HepG2 (cell line): ENCODE data around the gene CD151. TPM values are rescaled to one million over a fixed set of nuclear protein-coding genes. Genes with fewer than 3 reads are reported as not detected.
A peak's percentile ranks its signal among the peaks of the same experiment; 100 is the strongest.

ENCODE experiments used
- ATF7-NPFF ChIP-seq: sonication (generic); formaldehyde crosslinking; IDR thresholded peaks from 2 replicates; pipeline ENCODE4 v1.8.1; 2023; ENCODE audit warnings: mild to moderate bottlenecking, low read depth, missing genetic modification reagents, moderate library complexity
- HMG20B ChIP-seq: conservative IDR thresholded peaks from 2 replicates; pipeline ENCODE4 v1.6.1; 2016; ENCODE audit warnings: missing genetic modification reagents, missing compliant biosample characterization
- IRF9 ChIP-seq: sonication (generic); formaldehyde crosslinking; IDR thresholded peaks from 2 replicates; pipeline ENCODE4 v1.8.0; 2022; ENCODE audit warnings: missing genetic modification reagents, mild to moderate bottlenecking, borderline replicate concordance
- KDM3A ChIP-seq: IDR thresholded peaks from 2 replicates; pipeline ENCODE4 v1.6.1; 2018; ENCODE audit warnings: low read depth, missing compliant biosample characterization
- MAFG ChIP-seq: sonication (generic); formaldehyde crosslinking; IDR thresholded peaks from 2 replicates; pipeline ENCODE4 v1.5.1; 2020; ENCODE audit warnings: mild to moderate bottlenecking, missing genetic modification reagents
- NFYC ChIP-seq: IDR thresholded peaks from 2 replicates; pipeline ENCODE4 v1.6.1; 2016; ENCODE audit warnings: missing genetic modification reagents, missing compliant biosample characterization
- NRL ChIP-seq: sonication (generic); formaldehyde crosslinking; IDR thresholded peaks from 2 replicates; pipeline ENCODE4 v1.5.0; 2020; ENCODE audit warnings: missing genetic modification reagents, mild to moderate bottlenecking, moderate library complexity, borderline replicate concordance
- RXRA ChIP-seq: sonication (generic); formaldehyde crosslinking; IDR thresholded peaks from 2 replicates; pipeline ENCODE4 v1.5.1; 2020; ENCODE audit warnings: missing genetic modification reagents
- XBP1 ChIP-seq: sonication (generic); formaldehyde crosslinking; IDR thresholded peaks from 2 replicates; pipeline ENCODE4 v1.5.0; 2020; ENCODE audit warnings: missing genetic modification reagents
- ZBED4 ChIP-seq: sonication (generic); formaldehyde crosslinking; IDR thresholded peaks from 2 replicates; pipeline ENCODE4 v1.4.0; 2020; ENCODE audit warnings: missing genetic modification reagents, borderline replicate concordance
- ZBTB46 ChIP-seq: sonication (generic); formaldehyde crosslinking; IDR thresholded peaks from 2 replicates; pipeline ENCODE4 v1.4.0; 2020; ENCODE audit warnings: mild to moderate bottlenecking, missing genetic modification reagents, borderline replicate concordance
- ZBTB8A ChIP-seq: sonication (generic); formaldehyde crosslinking; IDR thresholded peaks from 2 replicates; pipeline ENCODE4 v1.4.0; 2020; ENCODE audit warnings: mild to moderate bottlenecking, low read depth, missing genetic modification reagents, borderline replicate concordance
- ZIK1 ChIP-seq: sonication (generic); formaldehyde crosslinking; IDR thresholded peaks from 2 replicates; pipeline ENCODE4 v1.5.0; 2020; ENCODE audit warnings: mild to moderate bottlenecking, low read depth, missing genetic modification reagents, borderline replicate concordance
- ZNF234 ChIP-seq: sonication (generic); formaldehyde crosslinking; conservative IDR thresholded peaks from 2 replicates; pipeline ENCODE4 v1.5.1; 2020; ENCODE audit warnings: mild to moderate bottlenecking, missing genetic modification reagents
- ZNF33A ChIP-seq: sonication (generic); formaldehyde crosslinking; IDR thresholded peaks from 2 replicates; pipeline ENCODE4 v1.5.1; 2020; ENCODE audit warnings: missing genetic modification reagents, mild to moderate bottlenecking, moderate library complexity, borderline replicate concordance
- ZNF44 ChIP-seq: sonication (generic); formaldehyde crosslinking; IDR thresholded peaks from 2 replicates; pipeline ENCODE4 v1.5.1; 2020; ENCODE audit warnings: mild to moderate bottlenecking, missing genetic modification reagents
- ZNF552 ChIP-seq: sonication (generic); formaldehyde crosslinking; IDR thresholded peaks from 2 replicates; pipeline ENCODE4 v1.9.0; 2022; ENCODE audit warnings: missing genetic modification reagents, mild to moderate bottlenecking, borderline replicate concordance
- ZNF562 ChIP-seq: sonication (generic); formaldehyde crosslinking; IDR thresholded peaks from 2 replicates; pipeline ENCODE4 v1.8.0; 2022; ENCODE audit warnings: missing genetic modification reagents, borderline replicate concordance
- ZNF607 ChIP-seq: sonication (generic); formaldehyde crosslinking; IDR thresholded peaks from 2 replicates; pipeline ENCODE4 v1.5.1; 2020; ENCODE audit warnings: missing genetic modification reagents, mild to moderate bottlenecking, borderline replicate concordance
- ZNF619 ChIP-seq: sonication (generic); formaldehyde crosslinking; IDR thresholded peaks from 2 replicates; pipeline ENCODE4 v1.4.0; 2020; ENCODE audit warnings: mild to moderate bottlenecking, missing genetic modification reagents
- ZNF629 ChIP-seq: sonication (generic); formaldehyde crosslinking; conservative IDR thresholded peaks from 2 replicates; pipeline ENCODE4 v1.5.0; 2020; ENCODE audit warnings: missing genetic modification reagents
- ZNF839 ChIP-seq: sonication (generic); formaldehyde crosslinking; IDR thresholded peaks from 2 replicates; pipeline ENCODE4 v1.4.0; 2020; ENCODE audit warnings: missing genetic modification reagents, mild to moderate bottlenecking, borderline replicate concordance
- ZNF891 ChIP-seq: sonication (generic); formaldehyde crosslinking; IDR thresholded peaks from 2 replicates; pipeline ENCODE4 v1.5.0; 2020; ENCODE audit warnings: mild to moderate bottlenecking, missing genetic modification reagents
- polyA plus RNA-seq, 8 experiments: library from polyadenylated mRNA; depleted of rRNA in 3 of 8; stranded (reverse) in 7 of 8; unstranded in 1 of 8; fragments of >200 nt; fragmentation: Illumina TruSeq in 4 of 8; extraction: Trizol in 4 of 8; gene quantifications; 2 replicates each; pipeline versions ENCODE4 v1.2.1 to v1.2.3, GENCODE V29; 2011 to 2016; ENCODE audit warnings: low read depth in 4 of 8, missing spikeins in 1 of 8, mixed read lengths in 1 of 8; ENCODE audit not compliant: insufficient read depth in 1 of 8
- total RNA-seq, 5 experiments: library from RNA; depleted of rRNA; stranded (reverse); fragments of >200 nt; fragmentation: Illumina TruSeq; extraction: Trizol; gene quantifications; 2 replicates each; pipeline ENCODE4 v1.2.3, GENCODE V29; 2016; ENCODE audit warnings: low read depth in 1 of 5

CD151 gene
- total and polyA plus RNA-seq, 2 of the 13 experiments (the other 11 are each of a cell fraction or from before 2014, with no cell fraction given): 125 to 197 TPM

DNA sequence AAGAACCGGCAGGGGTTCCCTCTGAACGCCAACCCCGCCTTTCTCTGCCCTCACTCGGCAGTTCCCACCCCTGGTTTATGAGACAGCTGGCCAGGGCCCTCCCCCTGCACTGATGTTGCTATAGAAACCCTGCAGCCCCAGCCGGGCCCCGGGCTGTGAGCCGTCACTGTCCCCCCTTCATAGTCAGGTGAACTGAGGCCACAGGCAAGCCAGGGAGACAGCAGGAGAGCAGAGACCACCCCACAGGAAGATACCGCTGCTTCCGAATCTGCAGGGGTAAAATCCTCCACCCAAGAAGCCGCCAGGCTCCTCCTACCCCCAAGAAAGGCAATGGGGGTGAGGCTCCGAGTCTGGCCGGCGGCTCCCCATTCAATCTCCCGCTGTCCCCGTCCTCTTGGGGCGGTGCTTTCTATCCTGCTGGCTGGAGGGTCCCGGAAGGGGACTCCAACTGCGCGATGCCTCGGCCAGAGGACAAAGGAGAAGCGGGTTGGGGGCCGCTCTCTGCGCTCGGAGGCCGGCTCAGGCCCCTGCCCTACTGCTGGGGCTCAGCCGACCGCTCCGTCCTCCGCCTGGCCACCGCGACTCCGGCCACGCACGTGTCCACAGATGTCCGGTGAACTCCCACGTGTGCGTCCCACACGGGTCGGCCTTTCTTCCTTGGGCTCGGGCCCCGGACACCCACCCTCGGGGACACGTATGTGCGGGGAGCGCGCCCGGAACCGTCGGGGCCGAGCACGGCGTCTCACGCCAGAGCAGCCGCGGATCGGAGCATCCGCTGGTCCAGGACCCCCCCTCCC is 35.3 kb upstream of the CD151 start (continued):
- TF ChIP-seq MAFG (CRISPR knock-in tag) (no peak), ZNF33A (CRISPR knock-in tag) (no peak), ZNF234 (CRISPR knock-in tag) (0 out of 2 replicates have a peak, but pooled peaks have one; percentile 49), ZNF562 (CRISPR knock-in tag) (no peak), NFYC (CRISPR knock-in tag) (no peak), ZBTB8A (CRISPR knock-in tag) (no peak), ZNF619 (CRISPR knock-in tag) (no peak), ZBED4 (no peak), XBP1 (CRISPR knock-in tag) (no peak), ZNF607 (CRISPR knock-in tag) (peak; percentile 8; the same call in 1 of the 2 replicates), ATF7-NPFF (peak; percentile 58; the same call in 1 of the 2 replicates), NRL (peak; percentile 82), ZNF552 (CRISPR knock-in tag) (0 out of 2 replicates have a peak, but pooled peaks have one; percentile 51), RXRA (CRISPR knock-in tag) (peak; percentile 40), ZNF629 (CRISPR knock-in tag) (no peak), HMG20B (CRISPR knock-in tag) (no peak), ZNF44 (CRISPR knock-in tag) (0 out of 2 replicates have a peak, but pooled peaks have one; percentile 35), KDM3A (CRISPR knock-in tag) (0 out of 2 replicates have a peak, but pooled peaks have one; percentile 58), ZIK1 (no peak), IRF9 (CRISPR knock-in tag) (peak; percentile 63; the same call in 1 of the 2 replicates), ZNF839 (CRISPR knock-in tag) (no peak), ZNF891 (peak; percentile 60; the same call in 1 of the 2 replicates), ZBTB46 (CRISPR knock-in tag) (no peak)
